RWPE2 (cell line): ENCODE measurements around the gene COL4A5.

Experiments
- ATAC-seq: fragments of 200-7000 bp; cut with Tn5 transposase; 3 replicates; pipeline ENCODE4 v1.9.1; 2021; ENCODE audit warnings: low read depth
- DNase-seq: peaks from one replicate; pipeline ENCODE4 v3.0.0-alpha.2; 2020; ENCODE audit warnings: low spot score
- H3K27ac ChIP-seq: fragments of 450-650 bp; 2 replicates; pipeline ENCODE4 v1.5.1; 2017; ENCODE audit warnings: mild to moderate bottlenecking; ENCODE audit not compliant: poor library complexity, severe bottlenecking
- H3K27me3 ChIP-seq: fragments of 250-450 bp; sonication (Bioruptor Pico); 2 replicates; pipeline ENCODE4 v1.5.1; 2021; ENCODE audit warnings: mild to moderate bottlenecking, moderate library complexity; ENCODE audit not compliant: insufficient read depth, poor library complexity, severe bottlenecking
- H3K36me3 ChIP-seq: fragments of 250-450 bp; sonication (Bioruptor Pico); 2 replicates; pipeline ENCODE4 v1.5.1; 2020; ENCODE audit warnings: low read depth, mild to moderate bottlenecking, moderate library complexity
- H3K4me1 ChIP-seq: fragments of 250-450 bp; sonication (Bioruptor Pico); 2 replicates; pipeline ENCODE4 v1.5.1; 2021; ENCODE audit warnings: mild to moderate bottlenecking, moderate library complexity; ENCODE audit not compliant: insufficient read depth, poor library complexity, severe bottlenecking
- H3K4me3 ChIP-seq: fragments of 250-450 bp; sonication (Bioruptor Pico); 2 replicates; pipeline ENCODE4 v1.5.1; 2021; ENCODE audit warnings: mild to moderate bottlenecking, moderate library complexity; ENCODE audit not compliant: severe bottlenecking
- H3K9me3 ChIP-seq: fragments of 250-450 bp; sonication (Bioruptor Pico); 2 replicates; pipeline ENCODE4 v1.5.1; 2021; ENCODE audit warnings: mild to moderate bottlenecking, moderate library complexity; ENCODE audit not compliant: severe bottlenecking
- CTCF ChIP-seq: fragments of 450-650 bp; IDR thresholded peaks from one replicate; pipeline ENCODE4 v1.5.1; 2017; ENCODE audit warnings: mild to moderate bottlenecking, moderate library complexity; ENCODE audit not compliant: poor library complexity, severe bottlenecking

COL4A5 gene

DNA sequence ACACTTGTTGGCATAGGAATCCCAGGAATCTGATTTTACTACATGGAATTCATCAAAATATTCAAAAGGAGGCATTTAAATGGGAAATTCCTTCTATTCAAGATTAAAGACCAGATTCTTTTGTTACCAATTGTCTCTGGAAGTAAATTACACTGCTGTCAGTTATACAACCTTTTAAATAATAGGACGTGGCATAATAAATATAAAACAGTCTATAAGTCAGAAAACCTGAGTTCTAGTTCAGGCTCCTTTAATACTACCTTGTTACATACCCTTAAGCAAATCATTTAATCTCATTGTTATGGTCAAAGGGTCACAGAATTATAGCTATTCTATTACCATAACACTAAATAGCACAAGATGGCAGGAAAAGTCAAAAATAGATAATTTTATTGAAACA, 20.2 kb upstream of the COL4A5 start:
- no peaks in the 10 kb centered on the region for H3K27me3 ChIP-seq
- no peaks in the 10 kb centered on the region for H3K36me3 ChIP-seq
- no peak for TF ChIP-seq CTCF
- H3K9me3 ChIP-seq: no peaks in the 10 kb centered on the region
- no peak for DNase-seq
- peaks cover 7% of the 10 kb centered on the region for H3K4me1 ChIP-seq
- H3K4me3 ChIP-seq: no peak overlapping the region
- ATAC-seq: no peak
- no peak overlapping the region for H3K27ac ChIP-seq

- ATAC-seq (no peak), DNase-seq (no peak)
- H3K27me3 ChIP-seq: no peaks in the 10 kb centered on the region
- H3K4me3 ChIP-seq: no peak overlapping the region
- no peaks in the 10 kb centered on the region for H3K9me3 ChIP-seq
- TF ChIP-seq CTCF: no peak
- peaks cover 3% of the 10 kb centered on the region for H3K4me1 ChIP-seq
- no peaks in the 10 kb centered on the region for H3K36me3 ChIP-seq
- no peak overlapping the region for H3K27ac ChIP-seq
Measured at GRCh38 chrX:108420481-108420880, 19.2 kb upstream of the COL4A5 start.

DNA sequence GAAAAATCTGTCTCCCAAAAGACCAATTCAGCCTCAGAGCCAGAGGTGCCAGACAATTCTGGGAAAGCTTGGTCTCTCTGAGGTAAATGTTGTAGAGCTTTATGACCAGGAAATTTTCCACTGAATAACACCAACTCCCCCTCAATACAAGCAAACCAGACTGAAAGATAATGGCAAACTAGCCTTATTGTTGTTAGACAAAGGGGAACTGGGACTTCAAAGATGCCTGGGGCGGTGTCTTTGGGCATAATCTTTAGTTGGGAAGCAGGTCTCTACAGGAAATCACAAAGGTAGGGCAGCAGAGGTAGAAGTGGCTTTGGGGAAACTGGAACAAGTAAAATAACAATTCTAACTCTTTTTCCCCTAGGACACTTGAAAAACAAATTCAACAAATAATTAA, 13.4 kb upstream of the COL4A5 start:
- no peak for DNase-seq
- H3K4me3 ChIP-seq: no peak overlapping the region
- no peak overlapping the region for H3K27ac ChIP-seq
- no peak for ATAC-seq
- H3K4me1 ChIP-seq: no peaks in the 10 kb centered on the region
- no peaks in the 10 kb centered on the region for H3K9me3 ChIP-seq
- H3K36me3 ChIP-seq: no peaks in the 10 kb centered on the region
- no peak for TF ChIP-seq CTCF
- no peaks in the 10 kb centered on the region for H3K27me3 ChIP-seq

GRCh38 chrX:108435261-108435660, 4.4 kb upstream of the COL4A5 start:
- TF ChIP-seq CTCF: no peak

DNA sequence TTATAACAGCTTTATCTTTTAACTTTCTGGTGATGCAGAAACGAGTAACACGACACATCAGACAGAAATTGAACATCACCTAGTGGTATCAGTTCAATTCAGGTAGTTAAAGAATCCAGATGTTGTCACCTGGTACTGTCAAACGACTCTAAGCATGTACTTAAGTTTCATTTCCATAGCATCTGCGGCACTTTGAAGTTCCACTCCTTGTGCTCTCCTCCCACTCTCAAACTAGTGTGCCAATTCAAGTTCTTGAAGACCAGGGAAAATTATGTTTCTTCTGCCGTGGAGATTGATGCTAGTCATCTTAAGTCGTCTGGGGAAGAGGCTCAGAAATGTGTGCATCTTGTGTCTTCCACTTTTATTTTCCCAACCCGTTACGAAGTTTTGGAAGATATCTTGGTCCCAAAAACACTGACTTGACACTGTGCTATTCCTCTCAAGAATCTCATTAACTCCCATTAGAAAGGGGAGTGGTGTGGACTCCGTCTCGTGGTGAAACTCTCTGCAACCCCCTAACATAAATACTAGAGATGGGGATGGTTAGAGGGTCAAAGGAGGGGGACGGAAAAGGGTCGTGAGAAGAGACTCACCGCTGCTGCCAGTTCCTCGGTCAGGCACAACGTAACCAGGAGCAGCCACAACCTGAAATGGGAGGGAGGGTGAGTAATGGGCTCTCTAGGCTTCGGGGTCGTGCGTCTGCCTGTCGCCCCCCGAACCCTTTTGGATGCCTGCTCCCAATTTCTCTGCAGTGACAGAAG, 2.1 kb upstream of the COL4A5 start:
- no peaks in the 10 kb centered on the region for H3K9me3 ChIP-seq
- TF ChIP-seq CTCF: no peak
- H3K27ac ChIP-seq: peak overlapping the region; percentile 77
- peak overlapping the region; percentile 51 for H3K4me3 ChIP-seq
- ATAC-seq (peak; percentile 8), DNase-seq (no peak)
- no peaks in the 10 kb centered on the region for H3K27me3 ChIP-seq
- peaks cover 10% of the 10 kb centered on the region for H3K36me3 ChIP-seq
- no peaks in the 10 kb centered on the region for H3K4me1 ChIP-seq

More at GRCh38 chrX:108435261-108435660, 4.4 kb upstream of the COL4A5 start:
- ATAC-seq: no peak
- Histone ChIP-seq H3K36me3 (peaks cover 2% of the 10 kb centered on the region; the same call in 1 of the 2 replicates), H3K27me3 (no peaks in the 10 kb centered on the region), H3K4me1 (no peaks in the 10 kb centered on the region), H3K4me3 (no peak overlapping the region), H3K9me3 (no peaks in the 10 kb centered on the region), H3K27ac (no peak overlapping the region)
- no peak for DNase-seq
